Activated CD8-positive, alpha-beta T cell treated with anti-CD3 and anti-CD28 coated beads for 36 hours (primary cell): Measurements from ENCODE around the gene DDIAS. TPM values are rescaled to one million over a fixed set of nuclear protein-coding genes. Genes with fewer than 3 reads are reported as not detected.

ENCODE experiments used
- ATAC-seq: fragments of 200-7000 bp; cut with Tn5 transposase; one replicate; pipeline ENCODE4 v1.10.0; 2021; ENCODE audit warnings: mild to moderate bottlenecking, moderate library complexity
- CTCF ChIA-PET: fragments of 350-600 bp; sonication (Branson Sonifier 250); formaldehyde crosslinking; loops from one replicate; lab custom pipeline; 2021; ENCODE audit warnings: antibody characterized with exemption; lab: Charles Lee
- POLR2A ChIA-PET: fragments of 350-600 bp; sonication (Branson Sonifier 250); formaldehyde crosslinking; loops from one replicate; lab custom pipeline; 2021; ENCODE audit warnings: antibody characterized with exemption; lab: Charles Lee
- DNase-seq: peaks from one replicate; pipeline ENCODE4 v3.0.0-alpha.2; 2020
- H3K27ac Mint-ChIP-seq: one replicate; pipeline ENCODE4 v1.8.0; 2021; ENCODE audit warnings: mild to moderate bottlenecking, mixed read lengths
- H3K27me3 Mint-ChIP-seq: one replicate; pipeline ENCODE4 v1.8.0; 2021; ENCODE audit warnings: mixed read lengths
- H3K36me3 Mint-ChIP-seq: one replicate; pipeline ENCODE4 v1.8.0; 2021; ENCODE audit warnings: low read depth, mixed read lengths
- H3K4me1 Mint-ChIP-seq: one replicate; pipeline ENCODE4 v1.8.0; 2021; ENCODE audit warnings: low read depth, mixed read lengths
- H3K4me3 Mint-ChIP-seq: one replicate; pipeline ENCODE4 v1.8.0; 2021; ENCODE audit warnings: mild to moderate bottlenecking, moderate library complexity, mixed read lengths
- H3K9me3 Mint-ChIP-seq: one replicate; pipeline ENCODE4 v1.8.0; 2021; ENCODE audit warnings: mixed read lengths
- intact Hi-C: fragments of 100-400 bp; cut with micrococcal nuclease; formaldehyde crosslinking; loops from one replicate; pipeline ENCODE4 v1.10.0; 2022
- total RNA-seq, 2 experiments: library from RNA; stranded (reverse); gene quantifications; one replicate each; pipeline ENCODE4 v1.2.3, GENCODE V29; 2021
- TF ChIP-seq, protein P1 (sequence below): fragments of 200-600 bp; IDR thresholded peaks from one replicate; pipeline ENCODE4 v1.8.0; 2022; ENCODE audit warnings: antibody characterized with exemption, mild to moderate bottlenecking

Gene DDIAS
- total RNA-seq, 2 experiments from 2014 or later: 19.5 to 22.3 TPM

DNA sequence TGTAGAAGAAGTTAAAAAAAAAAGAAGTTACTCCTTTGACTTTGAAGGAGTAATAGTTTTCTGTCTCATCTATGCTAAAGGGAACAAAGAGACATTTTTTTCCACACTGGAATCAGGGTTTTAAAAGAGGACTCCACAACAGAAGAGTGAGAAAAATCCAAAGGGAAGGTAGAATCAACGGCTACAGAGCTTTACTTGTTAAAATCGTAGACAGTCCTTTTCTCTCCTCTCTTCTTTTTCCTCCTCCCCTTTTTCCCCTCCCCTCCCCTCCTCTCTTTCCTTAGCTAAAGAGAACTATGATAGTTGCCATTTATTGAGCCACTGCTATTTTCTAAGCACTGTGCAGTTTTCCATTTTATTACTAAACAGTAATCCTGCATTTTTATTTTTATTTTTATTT lies 29.2 kb downstream of the DDIAS start:
- TF ChIP-seq, protein P1, sequence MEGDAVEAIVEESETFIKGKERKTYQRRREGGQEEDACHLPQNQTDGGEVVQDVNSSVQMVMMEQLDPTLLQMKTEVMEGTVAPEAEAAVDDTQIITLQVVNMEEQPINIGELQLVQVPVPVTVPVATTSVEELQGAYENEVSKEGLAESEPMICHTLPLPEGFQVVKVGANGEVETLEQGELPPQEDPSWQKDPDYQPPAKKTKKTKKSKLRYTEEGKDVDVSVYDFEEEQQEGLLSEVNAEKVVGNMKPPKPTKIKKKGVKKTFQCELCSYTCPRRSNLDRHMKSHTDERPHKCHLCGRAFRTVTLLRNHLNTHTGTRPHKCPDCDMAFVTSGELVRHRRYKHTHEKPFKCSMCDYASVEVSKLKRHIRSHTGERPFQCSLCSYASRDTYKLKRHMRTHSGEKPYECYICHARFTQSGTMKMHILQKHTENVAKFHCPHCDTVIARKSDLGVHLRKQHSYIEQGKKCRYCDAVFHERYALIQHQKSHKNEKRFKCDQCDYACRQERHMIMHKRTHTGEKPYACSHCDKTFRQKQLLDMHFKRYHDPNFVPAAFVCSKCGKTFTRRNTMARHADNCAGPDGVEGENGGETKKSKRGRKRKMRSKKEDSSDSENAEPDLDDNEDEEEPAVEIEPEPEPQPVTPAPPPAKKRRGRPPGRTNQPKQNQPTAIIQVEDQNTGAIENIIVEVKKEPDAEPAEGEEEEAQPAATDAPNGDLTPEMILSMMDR: no peak
- no peaks in the 10 kb centered on the region for H3K9me3 Mint-ChIP-seq
- DNase-seq: no peak
- H3K36me3 Mint-ChIP-seq: peaks cover 56% of the 10 kb centered on the region
- POLR2A ChIA-PET: interaction anchor here (1.9 kb wide), 1 partner anchor 141 kb away, joined by 5 read pairs; the partner anchor contains the start of gene RAB30
- ATAC-seq: no peak
- no peak overlapping the region for H3K27ac Mint-ChIP-seq
- H3K27me3 Mint-ChIP-seq: no peaks in the 10 kb centered on the region
- H3K4me1 Mint-ChIP-seq: peaks cover 40% of the 10 kb centered on the region
- no peak overlapping the region for H3K4me3 Mint-ChIP-seq
- intact Hi-C loops: no loop called here
- CTCF ChIA-PET: interaction anchor here (0.6 to 1.6 kb wide), 4 partner anchors 10 to 783 kb away, joined by 3 to 4 read pairs (median 3); no protein-coding TSS in a partner anchor

DNA sequence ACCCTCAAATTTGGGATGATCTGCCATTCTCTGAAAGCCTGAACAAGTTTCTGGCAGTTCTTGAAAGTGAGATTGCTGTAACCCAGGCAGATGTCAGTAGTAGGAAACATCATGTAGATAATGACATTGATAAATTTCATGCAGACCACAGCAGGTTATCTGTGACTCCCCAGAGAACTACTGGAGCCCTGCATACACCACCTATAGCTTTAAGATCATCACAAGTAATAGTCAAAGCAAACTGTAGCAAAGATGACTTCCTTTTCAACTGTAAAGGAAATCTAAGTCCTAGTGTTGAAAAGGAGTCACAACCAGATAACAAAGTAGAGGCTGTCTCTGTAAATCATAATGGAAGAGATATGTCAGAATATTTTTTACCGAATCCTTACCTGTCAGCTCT lies 31.0 kb downstream of the DDIAS start:
- DNase-seq: no peak
- H3K36me3 Mint-ChIP-seq: peaks cover 63% of the 10 kb centered on the region
- ChIA-PET CTCF (interaction anchor here (1.0 to 1.1 kb wide), 2 partner anchors 12 to 65 kb away, joined by 3 read pairs; no protein-coding TSS in a partner anchor), POLR2A (no interaction called here)
- no peak overlapping the region for H3K27ac Mint-ChIP-seq
- TF ChIP-seq, protein P1: no peak
- H3K9me3 Mint-ChIP-seq: no peaks in the 10 kb centered on the region
- intact Hi-C loops: no loop called here
- H3K4me3 Mint-ChIP-seq: no peak overlapping the region
- H3K4me1 Mint-ChIP-seq: peaks cover 35% of the 10 kb centered on the region
- no peak for ATAC-seq
- H3K27me3 Mint-ChIP-seq: no peaks in the 10 kb centered on the region

DNA sequence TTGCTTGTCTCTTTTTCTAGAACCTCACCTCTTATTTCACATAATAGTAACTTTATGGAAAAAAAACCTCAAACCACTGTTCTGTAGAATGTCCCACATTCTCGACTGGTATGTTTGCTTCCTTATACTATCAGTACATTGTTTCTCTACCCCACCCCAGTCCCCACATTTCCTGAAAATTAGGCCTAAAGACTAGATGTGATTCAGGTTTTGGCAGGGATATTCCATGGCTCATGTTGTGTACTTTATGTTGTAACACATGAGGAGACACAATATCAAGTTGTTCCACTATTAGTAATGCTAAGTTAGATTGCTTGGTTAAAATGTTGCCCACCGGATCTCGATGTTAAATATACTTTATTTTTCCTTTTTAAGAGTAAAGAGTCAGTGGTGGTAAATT lies 34.7 kb downstream of the DDIAS start:
- CTCF ChIA-PET: interaction anchor here (1.1 kb wide), 1 partner anchor 10 kb away, joined by 4 read pairs; no protein-coding TSS in a partner anchor
- Mint-ChIP-seq H3K4me1 (peaks cover 23% of the 10 kb centered on the region), H3K27ac (no peak overlapping the region), H3K4me3 (no peak overlapping the region), H3K36me3 (peaks cover 46% of the 10 kb centered on the region), H3K9me3 (peaks cover 5% of the 10 kb centered on the region), H3K27me3 (no peaks in the 10 kb centered on the region)
- no peak for ATAC-seq
- intact Hi-C loops: no loop called here
- POLR2A ChIA-PET: no interaction called here
- no peak for DNase-seq
- TF ChIP-seq, protein P1: no peak

DNA sequence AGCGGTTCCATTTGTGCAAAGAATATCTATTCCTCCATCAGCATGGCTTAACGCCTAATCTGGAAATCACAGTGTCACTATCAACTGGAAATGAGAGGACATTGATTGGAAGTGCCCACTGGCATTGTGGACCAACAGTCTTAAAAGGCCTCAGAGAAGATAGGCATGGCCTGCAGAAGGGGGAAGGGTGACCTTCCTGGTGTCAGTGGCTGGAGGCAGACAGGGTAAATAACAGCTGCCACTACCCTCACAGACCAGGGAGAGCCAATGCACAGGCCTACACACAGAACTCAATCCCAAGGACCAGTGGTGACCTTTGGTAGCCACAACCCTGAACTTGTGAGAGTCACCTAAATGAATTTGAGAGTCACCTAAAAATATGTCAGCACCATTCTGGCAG lies 36.0 kb downstream of the DDIAS start:
- TF ChIP-seq, protein P1: no peak
- POLR2A ChIA-PET: interaction anchor here (0.9 kb wide), 1 partner anchor 11 kb away, joined by 3 read pairs; no protein-coding TSS in a partner anchor
- ATAC-seq: no peak
- Mint-ChIP-seq H3K27me3 (no peaks in the 10 kb centered on the region), H3K4me1 (peaks cover 11% of the 10 kb centered on the region), H3K36me3 (peaks cover 34% of the 10 kb centered on the region), H3K4me3 (no peak overlapping the region), H3K9me3 (peaks cover 8% of the 10 kb centered on the region), H3K27ac (no peak overlapping the region)
- intact Hi-C loops: no loop called here
- CTCF ChIA-PET: no interaction called here
- DNase-seq: no peak

DNA sequence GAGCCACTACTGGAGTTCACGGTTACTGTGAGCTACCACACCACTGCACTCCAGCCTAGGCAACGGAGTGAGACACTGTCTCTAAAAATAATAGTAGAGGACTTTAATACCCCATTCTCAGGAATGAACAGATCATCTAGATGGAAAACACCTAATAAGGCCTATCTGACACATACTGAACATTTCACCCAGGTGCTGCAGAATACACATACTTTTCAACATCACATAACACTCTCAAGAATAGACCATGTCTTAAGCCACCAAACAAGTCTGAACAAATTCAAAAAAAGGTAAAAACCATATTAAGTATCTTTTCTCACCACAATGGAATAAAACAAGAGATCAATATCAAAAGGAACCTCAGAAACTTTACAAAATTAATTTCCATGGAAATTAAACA lies 37.9 kb downstream of the DDIAS start:
- ATAC-seq (no peak), DNase-seq (no peak)
- Mint-ChIP-seq H3K27me3 (no peaks in the 10 kb centered on the region), H3K9me3 (peaks cover 10% of the 10 kb centered on the region), H3K4me1 (peaks cover 3% of the 10 kb centered on the region), H3K27ac (no peak overlapping the region), H3K4me3 (no peak overlapping the region), H3K36me3 (peaks cover 16% of the 10 kb centered on the region)
- intact Hi-C loops: no loop called here
- ChIA-PET POLR2A (interaction anchor here (0.8 kb wide), 1 partner anchor 38 kb away, joined by 3 read pairs; the partner anchor contains the start of gene DDIAS), CTCF (interaction anchor here (1.2 to 1.5 kb wide), 3 partner anchors 9 to 19 kb away, joined by 3 to 6 read pairs (median 5); no protein-coding TSS in a partner anchor)
- TF ChIP-seq, protein P1: no peak
